KOPT-K1 (cell line): Measurements from ENCODE around the gene CLIC6.

ENCODE experiments used
- H3K27ac ChIP-seq: fragments of 200-600 bp; sonication (generic); 2 replicates; pipeline ENCODE4 v1.5.1; 2016; ENCODE audit warnings: antibody characterized with exemption, mild to moderate bottlenecking, low read depth, low read length; ENCODE audit not compliant: poor library complexity, severe bottlenecking
- H3K36me3 ChIP-seq: fragments of 200-600 bp; sonication (generic); 2 replicates; pipeline ENCODE4 v1.5.1; 2017; ENCODE audit warnings: antibody characterized with exemption, mild to moderate bottlenecking, low read length, moderate library complexity; ENCODE audit not compliant: insufficient read depth
- H3K9me3 ChIP-seq: fragments of 200-600 bp; sonication (generic); 2 replicates; pipeline ENCODE4 v1.5.1; 2017; ENCODE audit warnings: antibody characterized with exemption, low read length, mild to moderate bottlenecking; ENCODE audit not compliant: insufficient read depth, poor library complexity, severe bottlenecking

Gene CLIC6

DNA sequence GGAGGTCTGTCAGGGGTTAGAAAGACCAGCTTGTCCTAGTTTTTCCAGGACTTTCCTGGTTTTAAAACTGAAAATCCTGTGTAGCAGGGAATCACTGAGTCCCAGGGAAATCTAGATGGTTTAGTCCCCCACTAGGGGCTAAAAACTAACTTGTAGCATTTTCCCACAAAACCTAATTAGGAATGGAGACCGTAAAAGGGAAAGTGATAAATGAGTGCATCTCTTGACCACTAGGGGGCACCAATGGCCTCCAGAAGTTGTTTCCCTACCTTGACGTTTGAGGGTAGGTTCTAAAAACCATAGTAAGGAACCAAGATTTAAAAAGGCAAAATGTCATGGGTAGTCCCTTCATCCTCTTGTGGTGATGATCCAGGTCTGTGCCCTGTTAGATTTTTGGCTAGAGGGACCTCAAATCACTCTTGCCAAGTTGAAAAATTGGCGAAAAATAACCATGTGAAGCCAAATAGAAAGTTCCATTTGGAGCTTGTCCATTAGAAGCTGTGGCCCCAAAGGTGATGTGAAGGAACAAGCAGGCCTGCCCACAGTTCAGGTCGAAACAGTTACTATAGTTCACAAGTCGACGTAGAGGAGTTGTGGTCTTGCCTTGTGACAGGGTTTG, 24.5 kb downstream of the CLIC6 start:
- no peaks in the 10 kb centered on the region for H3K9me3 ChIP-seq
- H3K27ac ChIP-seq = no peak overlapping the region

DNA sequence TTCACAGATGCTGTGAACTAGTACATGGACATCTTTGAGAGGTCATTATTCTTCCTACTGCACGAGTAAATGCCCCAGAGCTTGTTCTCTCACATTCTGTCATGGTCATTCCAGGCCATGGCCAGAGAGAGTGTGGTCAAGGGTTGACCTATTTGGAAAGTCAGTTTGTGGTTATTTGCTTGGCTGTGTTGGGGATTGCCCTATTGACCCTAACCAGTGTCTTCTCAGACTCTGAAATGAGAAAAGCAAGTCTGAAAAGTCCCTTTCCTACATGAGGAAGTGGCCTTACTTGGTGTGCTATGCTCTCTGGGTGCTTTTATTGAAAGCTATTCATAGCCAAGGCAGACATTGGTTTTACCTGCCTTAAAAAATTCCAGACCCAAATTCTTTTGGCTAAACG, 26.6 kb downstream of the CLIC6 start:
- Histone ChIP-seq H3K36me3 (no peaks in the 10 kb centered on the region), H3K27ac (no peak overlapping the region), H3K9me3 (no peaks in the 10 kb centered on the region)

More for the DNA sequence above, 24.5 kb downstream of the CLIC6 start:
- no peaks in the 10 kb centered on the region for H3K36me3 ChIP-seq

DNA sequence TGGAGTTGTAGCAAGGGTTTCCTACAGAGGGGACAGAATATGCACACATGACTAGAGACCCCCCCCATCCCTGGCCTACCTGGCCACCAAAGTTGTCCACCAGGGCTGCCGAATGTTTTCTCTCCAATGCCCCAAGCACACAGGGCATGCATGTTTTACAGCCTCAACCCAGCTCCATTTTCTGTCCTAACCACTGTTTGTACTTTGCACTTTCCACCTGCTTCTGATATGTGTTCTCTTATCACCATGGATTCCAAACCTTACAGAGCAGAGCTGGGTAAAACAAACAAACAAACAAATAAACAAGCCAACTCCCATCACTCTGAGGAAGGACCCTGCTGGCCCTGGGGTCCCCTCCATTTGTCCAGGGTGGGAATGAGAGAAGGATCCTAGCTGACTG, 27.3 kb downstream of the CLIC6 start:
- no peaks in the 10 kb centered on the region for H3K9me3 ChIP-seq
- no peak overlapping the region for H3K27ac ChIP-seq
- no peaks in the 10 kb centered on the region for H3K36me3 ChIP-seq

DNA sequence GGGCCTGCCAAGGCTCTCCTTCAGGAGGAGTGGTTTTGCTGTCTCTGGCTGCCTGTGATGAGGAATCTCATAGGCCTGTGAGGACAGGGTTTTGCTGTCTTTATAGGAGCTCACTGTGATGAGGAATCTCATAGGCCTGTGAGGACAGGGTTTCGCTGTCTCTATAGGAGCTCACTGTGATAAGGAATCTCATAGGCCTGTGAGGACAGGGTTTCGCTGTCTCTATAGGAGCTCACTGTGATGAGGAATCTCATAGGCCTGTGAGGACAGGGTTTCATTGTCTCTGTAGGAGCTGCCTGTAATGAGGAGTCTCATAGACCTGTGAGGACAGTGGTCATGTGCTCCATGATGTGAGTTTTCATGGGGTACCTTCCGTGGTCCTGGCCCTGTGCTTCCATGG, 29.0 kb downstream of the CLIC6 start:
- Histone ChIP-seq H3K27ac (no peak overlapping the region), H3K9me3 (no peaks in the 10 kb centered on the region), H3K36me3 (no peaks in the 10 kb centered on the region)

DNA sequence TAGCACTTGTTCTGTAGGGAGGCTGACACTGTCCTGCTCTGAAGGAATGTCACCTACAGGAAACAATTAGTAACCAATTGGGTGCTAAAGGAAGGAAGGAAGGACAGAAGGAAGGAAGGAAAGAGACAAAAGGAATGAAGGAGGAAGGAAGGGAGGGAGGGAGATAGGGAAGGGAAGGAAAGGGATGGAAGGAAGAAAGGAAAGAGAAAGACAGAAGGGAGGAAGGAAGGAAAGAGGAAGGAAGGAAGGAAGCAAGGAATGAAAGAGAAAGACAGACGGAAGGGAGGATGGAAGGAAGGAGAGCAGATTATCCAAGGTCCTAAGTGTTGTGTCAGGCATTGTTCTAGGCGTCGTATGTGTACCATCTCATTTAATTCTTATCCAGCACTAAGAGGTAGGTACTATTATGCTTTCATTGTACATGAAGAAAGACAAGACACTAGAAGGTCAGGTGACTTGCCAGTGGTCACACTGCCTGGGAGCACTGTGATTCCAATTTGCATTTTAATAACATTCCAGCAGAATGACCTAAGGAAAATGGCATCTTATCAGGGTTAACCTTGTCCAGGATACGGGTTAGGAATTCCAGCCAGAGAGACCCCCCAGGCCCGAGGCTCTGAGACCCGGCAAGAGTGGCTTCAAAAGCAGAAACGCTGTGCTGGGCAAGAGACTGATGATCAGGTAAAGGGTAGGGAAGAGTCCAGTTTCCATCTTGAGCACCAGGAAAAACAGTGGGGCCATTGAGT, 29.6 kb downstream of the CLIC6 start:
- Histone ChIP-seq H3K36me3 (no peaks in the 10 kb centered on the region), H3K9me3 (no peaks in the 10 kb centered on the region), H3K27ac (no peak overlapping the region)

DNA sequence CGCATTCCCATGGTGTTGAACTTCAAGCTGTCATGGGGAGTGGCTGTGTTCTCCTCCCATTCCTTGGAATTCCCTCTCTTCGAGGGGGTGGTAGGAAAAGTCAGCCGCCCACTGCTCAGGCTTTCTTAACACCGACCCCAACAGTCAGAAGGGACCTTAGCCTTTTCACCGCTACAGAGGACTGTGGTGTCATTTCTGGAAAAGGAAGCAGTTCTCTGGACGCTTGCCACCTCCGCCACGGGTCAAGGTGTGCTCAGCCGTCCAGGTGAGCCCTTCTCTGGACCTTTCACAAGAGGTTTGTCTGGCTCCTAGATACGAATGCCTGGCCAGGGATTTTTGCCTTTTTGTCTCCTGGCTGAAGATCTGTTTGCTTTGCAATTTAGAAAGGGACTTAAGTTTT, 31.8 kb downstream of the CLIC6 start:
- Histone ChIP-seq H3K36me3 (no peaks in the 10 kb centered on the region), H3K9me3 (no peaks in the 10 kb centered on the region)

DNA sequence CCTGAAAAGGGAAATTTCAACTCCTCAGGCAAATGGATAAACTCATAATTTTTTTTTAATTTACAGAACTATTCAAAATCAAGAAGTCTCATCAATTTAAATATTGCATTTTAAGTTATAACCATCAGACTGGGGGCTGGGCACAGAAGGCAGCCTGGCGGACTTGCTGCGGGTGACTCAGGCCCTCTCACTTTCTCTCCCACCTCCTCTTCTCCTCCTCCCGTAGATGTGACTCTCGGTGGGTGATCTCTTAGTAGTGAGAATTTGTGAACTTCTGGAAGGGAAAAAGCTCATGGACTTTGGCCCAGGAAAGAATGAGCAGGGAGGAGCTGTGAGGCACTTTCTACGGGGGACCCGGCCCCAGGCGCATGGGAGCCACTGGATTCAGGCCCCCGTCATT, 32.9 kb downstream of the CLIC6 start:
- no peaks in the 10 kb centered on the region for H3K36me3 ChIP-seq
- no peak overlapping the region for H3K27ac ChIP-seq
- H3K9me3 ChIP-seq = no peaks in the 10 kb centered on the region

More for the DNA sequence above, 31.8 kb downstream of the CLIC6 start:
- no peak overlapping the region for H3K27ac ChIP-seq

DNA sequence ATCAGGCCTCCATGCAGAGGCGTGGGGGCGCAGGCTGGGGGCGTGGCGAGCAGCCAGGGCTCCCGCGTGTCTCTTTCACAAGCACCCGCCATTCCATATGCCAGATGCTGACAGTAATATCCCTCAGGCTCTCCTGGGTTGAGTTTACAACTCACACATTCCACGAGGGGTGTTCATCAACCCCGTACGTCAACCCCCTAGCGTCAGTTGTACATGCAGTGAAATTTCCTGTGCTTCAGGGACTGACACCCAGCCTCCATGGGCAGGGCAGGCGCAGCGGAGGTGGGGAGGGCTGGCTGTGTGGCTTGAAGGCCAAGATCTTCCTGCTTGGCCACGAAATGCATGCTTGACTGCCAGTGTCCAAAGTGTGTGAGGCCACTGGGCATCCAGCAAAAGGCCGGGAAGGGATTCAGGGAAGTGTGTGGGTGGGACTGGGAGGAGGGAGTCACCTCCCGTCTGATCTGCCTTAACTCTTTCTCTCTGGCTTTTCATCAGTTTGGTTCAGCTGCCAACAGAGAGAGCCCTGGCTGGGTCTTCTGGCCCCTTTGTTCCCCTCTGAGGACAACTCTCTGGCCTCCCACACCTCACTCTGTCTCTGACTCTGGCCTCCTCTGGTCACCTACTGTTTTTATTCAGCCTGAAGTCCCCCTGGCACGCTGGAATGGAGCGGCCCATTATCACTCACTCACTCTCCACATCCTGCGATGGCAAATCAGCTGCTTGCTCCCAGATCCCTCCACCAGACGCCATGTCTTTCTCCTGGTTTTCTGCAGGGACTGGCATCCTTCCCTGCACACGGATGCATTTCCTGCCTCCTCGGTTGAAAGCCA, 33.8 kb downstream of the CLIC6 start:
- H3K27ac ChIP-seq = no peak overlapping the region
- H3K9me3 ChIP-seq = no peaks in the 10 kb centered on the region
- H3K36me3 ChIP-seq = no peaks in the 10 kb centered on the region

DNA sequence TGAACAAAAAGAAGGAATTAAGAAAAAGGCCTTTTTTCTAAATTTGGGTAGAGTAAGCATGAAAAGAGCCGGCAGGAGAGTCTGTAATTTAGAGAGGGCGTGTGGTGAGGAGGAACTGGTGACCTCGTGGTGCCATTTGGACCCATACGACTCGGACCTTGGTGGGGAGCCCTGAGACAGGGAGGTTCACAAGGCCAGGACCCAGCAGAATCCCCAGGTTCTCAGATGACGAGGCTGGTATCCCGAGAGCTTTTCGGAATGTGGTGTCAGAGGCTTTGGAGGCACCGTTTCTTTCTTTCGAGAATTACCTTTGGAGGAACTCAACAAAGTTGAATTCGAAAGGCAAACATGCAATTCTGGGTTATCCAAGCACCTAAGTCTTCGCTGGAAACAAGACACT, 34.8 kb downstream of the CLIC6 start:
- Histone ChIP-seq H3K27ac (no peak overlapping the region), H3K9me3 (no peaks in the 10 kb centered on the region), H3K36me3 (no peaks in the 10 kb centered on the region)

DNA sequence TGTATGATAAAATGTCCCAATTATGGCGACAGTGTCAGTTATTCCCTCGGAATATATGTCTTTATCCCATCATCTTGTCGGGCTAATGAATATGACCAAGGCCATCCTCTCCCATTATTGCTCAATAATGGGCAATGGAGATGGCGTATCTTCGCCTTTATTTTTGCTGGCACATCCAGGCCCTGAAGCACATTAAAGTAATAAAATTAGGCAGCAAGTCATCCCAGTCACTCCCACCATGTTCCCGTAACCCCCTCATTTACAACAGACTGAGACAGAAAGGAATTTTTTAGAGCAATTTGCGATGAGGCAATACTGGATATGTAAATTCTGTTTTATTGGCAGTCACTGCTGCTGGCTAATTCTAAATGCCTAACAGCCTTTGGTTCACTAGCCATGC, 35.3 kb downstream of the CLIC6 start:
- Histone ChIP-seq H3K9me3 (no peaks in the 10 kb centered on the region), H3K27ac (no peak overlapping the region), H3K36me3 (no peaks in the 10 kb centered on the region)

DNA sequence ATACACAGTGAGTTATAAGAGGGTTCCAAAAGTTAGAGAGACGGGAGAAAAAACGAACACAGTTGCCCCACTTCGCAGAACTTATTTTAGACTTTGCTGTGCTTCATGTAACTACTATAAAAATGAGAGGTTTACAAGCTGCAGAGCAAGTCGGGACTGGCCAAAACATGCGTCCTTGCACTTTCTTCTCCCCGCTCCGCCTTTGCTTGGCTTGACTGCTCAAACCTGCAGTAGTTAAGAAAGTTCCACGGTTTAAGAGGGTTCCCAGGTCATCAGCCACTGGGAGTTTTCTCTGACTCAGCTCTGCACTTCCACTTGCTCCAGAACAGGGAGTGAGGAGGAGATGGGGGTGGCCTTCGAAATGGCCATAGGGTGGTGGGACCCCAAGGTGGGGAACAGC, 36.2 kb downstream of the CLIC6 start:
- Histone ChIP-seq H3K27ac (no peak overlapping the region), H3K36me3 (no peaks in the 10 kb centered on the region), H3K9me3 (no peaks in the 10 kb centered on the region)

DNA sequence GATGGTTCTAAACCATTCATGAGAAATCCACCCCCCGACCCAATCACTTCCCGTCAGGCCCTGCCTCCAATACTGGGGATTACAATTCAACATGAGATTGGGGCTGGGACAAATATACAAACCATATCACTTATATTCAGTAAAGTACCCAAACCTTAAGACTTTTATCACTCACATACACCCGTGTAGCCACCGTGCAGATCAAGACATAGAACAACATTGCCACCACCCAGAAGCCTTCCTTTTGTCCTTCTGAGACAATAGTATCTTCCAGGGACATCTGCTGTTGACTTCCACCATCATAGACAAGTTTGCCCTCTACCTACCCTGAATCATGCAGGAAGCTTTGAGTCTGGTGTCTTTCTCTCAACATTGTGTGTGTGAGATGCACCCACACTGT, 37.5 kb downstream of the CLIC6 start:
- no peaks in the 10 kb centered on the region for H3K9me3 ChIP-seq
- no peak overlapping the region for H3K27ac ChIP-seq
- no peaks in the 10 kb centered on the region for H3K36me3 ChIP-seq

DNA sequence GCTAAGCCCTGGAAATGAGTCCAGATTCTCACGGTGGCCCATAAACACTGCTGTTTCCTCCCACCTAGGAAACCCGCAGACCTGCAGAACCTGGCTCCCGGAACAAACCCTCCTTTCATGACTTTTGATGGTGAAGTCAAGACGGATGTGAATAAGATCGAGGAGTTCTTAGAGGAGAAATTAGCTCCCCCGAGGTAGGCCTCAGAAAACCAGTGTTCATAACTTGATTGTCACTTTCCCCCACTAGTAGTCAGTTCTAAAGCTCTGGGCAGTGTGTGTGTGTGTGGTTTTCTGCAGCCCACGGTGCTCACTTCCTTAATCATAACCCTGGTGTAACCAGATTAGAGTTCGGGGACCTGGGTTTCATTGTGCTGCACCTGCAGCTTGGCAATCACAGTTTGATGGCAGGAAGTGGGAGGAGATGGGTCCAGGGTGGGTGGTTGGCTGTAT, 39.1 kb downstream of the CLIC6 start:
- no peaks in the 10 kb centered on the region for H3K36me3 ChIP-seq
- H3K9me3 ChIP-seq = no peaks in the 10 kb centered on the region
- peak overlapping the region; percentile 1 for H3K27ac ChIP-seq

DNA sequence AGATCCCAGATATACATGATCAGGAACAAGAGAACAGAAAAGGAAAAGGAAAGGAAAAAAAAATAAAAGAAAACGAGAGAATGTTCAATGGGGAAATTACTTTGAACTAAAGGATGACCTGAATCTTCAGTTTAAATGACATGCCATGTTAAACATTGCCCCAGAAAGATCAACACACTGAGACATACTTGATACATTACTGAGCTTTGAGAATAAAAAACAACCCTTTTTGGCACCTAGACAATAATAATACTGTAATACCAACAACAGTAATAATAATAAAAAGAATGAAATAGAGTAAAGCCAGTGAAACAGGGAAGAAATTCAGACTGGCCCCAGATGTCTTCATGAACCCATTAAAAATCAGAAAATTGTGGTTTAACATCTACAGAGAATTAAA, 44.8 kb downstream of the CLIC6 start:
- no peaks in the 10 kb centered on the region for H3K36me3 ChIP-seq
- H3K27ac ChIP-seq = no peak overlapping the region
- no peaks in the 10 kb centered on the region for H3K9me3 ChIP-seq

DNA sequence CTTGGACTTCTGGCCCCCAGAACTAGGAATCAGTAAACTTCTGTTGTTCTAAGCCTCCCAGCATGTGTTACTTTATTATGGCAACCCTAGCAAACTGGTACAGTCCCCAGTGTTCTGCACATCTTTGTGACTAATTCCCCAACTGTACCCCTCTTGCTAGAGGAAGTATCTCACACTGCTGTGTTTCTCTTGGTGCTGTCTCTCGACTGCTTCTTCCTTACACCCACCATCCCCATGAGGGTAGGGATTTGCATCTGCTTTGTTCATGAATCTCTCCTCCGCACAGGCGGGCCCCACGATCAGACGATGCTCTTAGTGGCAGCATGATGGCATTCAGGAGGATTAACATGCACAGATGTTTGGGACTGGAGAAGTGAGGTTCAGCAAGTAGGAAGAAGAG, 46.7 kb downstream of the CLIC6 start:
- H3K36me3 ChIP-seq = no peaks in the 10 kb centered on the region
- H3K9me3 ChIP-seq = no peaks in the 10 kb centered on the region
- no peak overlapping the region for H3K27ac ChIP-seq
